ENCODE measurements around the gene MYO1F.
"Not testable (repeated sequence)": the region's sequence is repeated elsewhere in the genome, so short reads cannot be mapped to it uniquely, and the experiment has no call there.

The MYO1F gene

GRCh38 chr19:8519388-8519787 lies 57.9 kb downstream of the MYO1F start:
- DNase-seq (ENCODE audit: low read depth in 2 of 3, low spot score in 1 of 3): no peak

- no peak for DNase-seq (ENCODE audit: low read depth in 2 of 3, low spot score in 1 of 3)
Measured at GRCh38 chr19:8518536-8518935, 58.7 kb downstream of the MYO1F start.

- DNase-seq (ENCODE audit: low read depth in 2 of 3, low spot score in 1 of 3): no peak
Measured at GRCh38 chr19:8517551-8518442, 59.4 kb downstream of the MYO1F start.

- DNase-seq (ENCODE audit: low read depth in 2 of 3, low spot score in 1 of 3): peak; percentile 35 to 46 (median 38)
Measured at GRCh38 chr19:8515317-8515716, 61.9 kb downstream of the MYO1F start.

GRCh38 chr19:8514505-8515009 lies 62.7 kb downstream of the MYO1F start:
- not testable (repeated sequence) for DNase-seq (ENCODE audit: low read depth in 2 of 3, low spot score in 1 of 3)

- DNase-seq (ENCODE audit: low read depth in 2 of 3, low spot score in 1 of 3): peak; percentile 94 to 98 (median 96)
Measured at GRCh38 chr19:8513687-8514504, 63.3 kb downstream of the MYO1F start, which contains the start of gene ZNF414. Gene ZNF414 (minus strand): TSS chr19:8514167. CDS start chr19:8514046, 121 bp downstream.

- no peak for DNase-seq (ENCODE audit: low read depth in 2 of 3, low spot score in 1 of 3)
Measured at GRCh38 chr19:8513036-8513686, 64.1 kb downstream of the MYO1F start.

- no peak for DNase-seq (ENCODE audit: low read depth in 2 of 3, low spot score in 1 of 3)
Measured at GRCh38 chr19:8512115-8512967, 64.9 kb downstream of the MYO1F start.

GRCh38 chr19:8511573-8512101 lies 65.6 kb downstream of the MYO1F start:
- DNase-seq (ENCODE audit: low read depth in 2 of 3, low spot score in 1 of 3): no peak

- no peak for DNase-seq (ENCODE audit: low read depth in 2 of 3, low spot score in 1 of 3)
Measured at GRCh38 chr19:8510589-8511115, 66.6 kb downstream of the MYO1F start.

- DNase-seq (ENCODE audit: low read depth in 2 of 3, low spot score in 1 of 3): no peak
Measured at GRCh38 chr19:8506402-8506957, 70.8 kb downstream of the MYO1F start.

- DNase-seq (ENCODE audit: low read depth in 2 of 3, low spot score in 1 of 3): peak; percentile 40 to 69 (median 69)
Measured at GRCh38 chr19:8505680-8506401, 71.4 kb downstream of the MYO1F start.

- no peak for DNase-seq (ENCODE audit: low read depth in 2 of 3, low spot score in 1 of 3)
Measured at GRCh38 chr19:8504919-8505318, 72.3 kb downstream of the MYO1F start.

GRCh38 chr19:8504171-8504570 lies 73.1 kb downstream of the MYO1F start:
- no peak for DNase-seq (ENCODE audit: low read depth in 2 of 3, low spot score in 1 of 3)

GRCh38 chr19:8503510-8503909 lies 73.7 kb downstream of the MYO1F start:
- no peak for DNase-seq (ENCODE audit: low read depth in 2 of 3, low spot score in 1 of 3)

GRCh38 chr19:8501981-8502380 lies 75.3 kb downstream of the MYO1F start:
- DNase-seq (ENCODE audit: low read depth in 2 of 3, low spot score in 1 of 3): no peak

GRCh38 chr19:8501516-8501915 lies 75.7 kb downstream of the MYO1F start:
- no peak for DNase-seq (ENCODE audit: low read depth in 2 of 3, low spot score in 1 of 3)

- no peak for DNase-seq (ENCODE audit: low read depth in 2 of 3, low spot score in 1 of 3)
Measured at GRCh38 chr19:8500158-8500557, 77.1 kb downstream of the MYO1F start.

Measured in stimulated activated CD4-positive, alpha-beta T cell treated with anti-CD3 and anti-CD28 coated beads, Interleukin-12 subunit alpha, Interleukin-12 subunit beta, amount 100 ng/mL, for 48 hours (primary cell).